ENCODE results near the gene MAG. TPM values are rescaled to one million over a fixed set of nuclear protein-coding genes. Genes with fewer than 3 reads are reported as not detected.
"Not testable (repeated sequence)": the region's sequence is repeated elsewhere in the genome, so short reads cannot be mapped to it uniquely, and the experiment has no call there.

Gene MAG
- total and polyA plus RNA-seq, 2 of the 8 experiments (the other 6 are each of a cell fraction or from before 2014, with no cell fraction given): 0.20 to 1.3 TPM

GRCh38 chr19:35359395-35359794 is 67.4 kb downstream of the MAG start:
- H2BK120ac ChIP-seq (replicated peaks; ENCODE audit: low read depth, low read length); H3K23ac ChIP-seq (ENCODE audit: insufficient read length); H2BK5ac ChIP-seq (ENCODE audit: low read depth, low read length); H3K4me3 ChIP-seq (ENCODE audit: extremely low read depth in 1 of 4, insufficient read depth in 2 of 4, low read depth in 3 of 4, low read length in 4 of 4); H4K5ac ChIP-seq (ENCODE audit: insufficient read length, low read depth, low read length); POLR2A ChIA-PET (ENCODE audit: partially characterized antibody); H2BK20ac ChIP-seq (ENCODE audit: low read length); H3K18ac ChIP-seq (ENCODE audit: extremely low read depth, low read length); H3K79me2 ChIP-seq (ENCODE audit: control insufficient read depth in 1 of 2, insufficient read depth in 2 of 2, low read length in 2 of 2); H3K14ac ChIP-seq (ENCODE audit: insufficient read length); H3K9ac ChIP-seq (replicated peaks in 1 of 4; ENCODE audit: extremely low read depth in 1 of 4, low read depth in 3 of 4, low read length in 3 of 4); H3K4me2 ChIP-seq (ENCODE audit: insufficient read depth in 1 of 2, low read depth in 2 of 2, low read length in 2 of 2); H2AK5ac ChIP-seq (ENCODE audit: low read depth, low read length); H3K9me3 ChIP-seq (ENCODE audit: insufficient read depth in 2 of 2, low read depth in 1 of 2, low read length in 1 of 2); H3K4me1 ChIP-seq (replicated peaks in 1 of 4; ENCODE audit: control insufficient read depth in 3 of 4, insufficient read depth in 4 of 4, low read length in 3 of 4); H3K27me3 ChIP-seq (replicated peaks in 1 of 4; ENCODE audit: control insufficient read depth in 3 of 4, extremely low read depth in 1 of 4, insufficient read depth in 3 of 4, low read length in 3 of 4); H2BK15ac ChIP-seq (ENCODE audit: low read length); H3K36me3 ChIP-seq (ENCODE audit: control insufficient read depth in 2 of 4, insufficient read depth in 4 of 4, low read length in 3 of 4); H3K4ac ChIP-seq (replicated peaks; ENCODE audit: insufficient read length, low read depth, low read length); H4K91ac ChIP-seq (replicated peaks; ENCODE audit: insufficient read length, low read length); H2AFZ ChIP-seq (ENCODE audit: low read length); H4K8ac ChIP-seq (ENCODE audit: extremely low read depth, insufficient read depth, low read length); H2BK12ac ChIP-seq (ENCODE audit: low read depth, low read length); H4K20me1 ChIP-seq (replicated peaks in 1 of 2; ENCODE audit: control insufficient read depth in 1 of 2, insufficient read depth in 2 of 2, low read length in 2 of 2); H3K23me2 ChIP-seq (ENCODE audit: low read depth, low read length); CTCF ChIA-PET (ENCODE audit: partially characterized antibody); FAIRE-seq; H3K56ac ChIP-seq (replicated peaks; ENCODE audit: insufficient read length, low read depth, low read length); H3K79me1 ChIP-seq (ENCODE audit: low read depth, low read length); H3K27ac ChIP-seq (ENCODE audit: low read depth, low read length): not testable (repeated sequence)
- DNase-seq (ENCODE audit: low read depth in 1 of 2, low spot score in 2 of 2): peak in 1 of 2 experiments; percentile 35
- WGBS, 2 experiments (ENCODE audit: extremely low coverage in 1 of 2, insufficient coverage in 1 of 2, insufficient read length in 1 of 2, insufficient replicate concordance in 2 of 2, low coverage in 1 of 2, low lambda C conversion rate in 2 of 2, missing lambda C conversion rate in 1 of 2): 97% methylated on average over 14 of the region's 21 CpGs; no CpG with 5 or more reads in 1 of the 2 experiments

- H3K23ac ChIP-seq (ENCODE audit: insufficient read length); H3K79me1 ChIP-seq (ENCODE audit: low read depth, low read length); H3K27ac ChIP-seq (ENCODE audit: low read depth, low read length); H3K9me3 ChIP-seq (ENCODE audit: insufficient read depth in 2 of 2, low read depth in 1 of 2, low read length in 1 of 2); H3K79me2 ChIP-seq (ENCODE audit: control insufficient read depth in 1 of 2, insufficient read depth in 2 of 2, low read length in 2 of 2); H3K9ac ChIP-seq (replicated peaks in 1 of 4; ENCODE audit: extremely low read depth in 1 of 4, low read depth in 3 of 4, low read length in 3 of 4); H2BK120ac ChIP-seq (replicated peaks; ENCODE audit: low read depth, low read length); H3K27me3 ChIP-seq (replicated peaks in 1 of 4; ENCODE audit: control insufficient read depth in 3 of 4, extremely low read depth in 1 of 4, insufficient read depth in 3 of 4, low read length in 3 of 4); DNase-seq (ENCODE audit: low read depth in 1 of 2, low spot score in 2 of 2); H2BK15ac ChIP-seq (ENCODE audit: low read length); H3K4ac ChIP-seq (replicated peaks; ENCODE audit: insufficient read length, low read depth, low read length); POLR2A ChIA-PET (ENCODE audit: partially characterized antibody); H4K5ac ChIP-seq (ENCODE audit: insufficient read length, low read depth, low read length); H3K14ac ChIP-seq (ENCODE audit: insufficient read length); H3K4me3 ChIP-seq (ENCODE audit: extremely low read depth in 1 of 4, insufficient read depth in 2 of 4, low read depth in 3 of 4, low read length in 4 of 4); H2BK5ac ChIP-seq (ENCODE audit: low read depth, low read length); H3K18ac ChIP-seq (ENCODE audit: extremely low read depth, low read length); H3K4me2 ChIP-seq (ENCODE audit: insufficient read depth in 1 of 2, low read depth in 2 of 2, low read length in 2 of 2); H3K56ac ChIP-seq (replicated peaks; ENCODE audit: insufficient read length, low read depth, low read length); H2BK20ac ChIP-seq (ENCODE audit: low read length); H3K23me2 ChIP-seq (ENCODE audit: low read depth, low read length); H2AFZ ChIP-seq (ENCODE audit: low read length); H2BK12ac ChIP-seq (ENCODE audit: low read depth, low read length); H4K20me1 ChIP-seq (replicated peaks in 1 of 2; ENCODE audit: control insufficient read depth in 1 of 2, insufficient read depth in 2 of 2, low read length in 2 of 2); H4K91ac ChIP-seq (replicated peaks; ENCODE audit: insufficient read length, low read length); FAIRE-seq; H2AK5ac ChIP-seq (ENCODE audit: low read depth, low read length); CTCF ChIA-PET (ENCODE audit: partially characterized antibody); H3K4me1 ChIP-seq (replicated peaks in 1 of 4; ENCODE audit: control insufficient read depth in 3 of 4, insufficient read depth in 4 of 4, low read length in 3 of 4); H4K8ac ChIP-seq (ENCODE audit: extremely low read depth, insufficient read depth, low read length); H3K36me3 ChIP-seq (ENCODE audit: control insufficient read depth in 2 of 4, insufficient read depth in 4 of 4, low read length in 3 of 4): not testable (repeated sequence)
- no CpG with 5 or more reads among the region's 5 CpGs for WGBS, 2 experiments (ENCODE audit: extremely low coverage in 1 of 2, insufficient coverage in 1 of 2, insufficient read length in 1 of 2, insufficient replicate concordance in 2 of 2, low coverage in 1 of 2, low lambda C conversion rate in 2 of 2, missing lambda C conversion rate in 1 of 2)
Measured at GRCh38 chr19:35360081-35360480, 68.1 kb downstream of the MAG start.

Data from H1 (cell line).